ENCODE results near the gene ICE1.
"Not testable (repeated sequence)": the region's sequence is repeated elsewhere in the genome, so short reads cannot be mapped to it uniquely, and the experiment has no call there.

ICE1 gene

GRCh38 chr5:5508391-5508790 lies 85.9 kb downstream of the ICE1 start:
- DNase-seq: no peak
- no peak for TF ChIP-seq CTCF (IDR thresholded peaks at IDR 0.05; ENCODE audit: low read depth, low read length)

DNA sequence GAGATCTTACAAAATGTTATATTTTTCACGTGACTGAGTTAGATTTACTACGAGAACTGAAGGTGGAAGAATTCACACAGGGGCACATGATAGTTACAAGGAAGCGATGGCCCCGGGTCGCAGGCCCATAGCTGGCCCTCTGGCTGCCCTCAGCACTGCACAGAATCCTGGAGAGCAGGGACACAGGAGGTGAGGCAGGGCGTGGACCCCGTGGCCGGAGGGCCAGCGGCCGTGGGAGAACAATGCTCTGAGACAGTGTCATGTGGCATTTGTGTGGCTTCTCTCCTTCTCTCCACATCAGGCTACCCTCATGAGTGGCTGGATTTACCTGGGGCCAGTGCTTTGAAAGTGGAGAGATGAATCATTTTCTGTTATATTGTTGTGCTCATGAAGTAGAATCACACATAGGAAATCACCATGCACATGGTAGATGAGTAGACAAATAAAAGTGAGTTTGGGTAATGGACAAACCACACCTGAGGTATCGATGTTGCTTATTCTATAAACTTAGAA lies 89.5 kb downstream of the ICE1 start:
- DNase-seq: no peak
- no peak for TF ChIP-seq CTCF (IDR thresholded peaks at IDR 0.05; ENCODE audit: low read depth, low read length)
- Histone ChIP-seq H3K27me3 (ENCODE audit: insufficient read depth, low read depth, severe bottlenecking) (no peaks in the 10 kb centered on the region), H3K36me3 (no peaks in the 10 kb centered on the region), H3K4me3 (ENCODE audit: low read depth, low read length) (no peak overlapping the region), H3K9me3 (ENCODE audit: severe bottlenecking) (peaks cover 4% of the 10 kb centered on the region), H3K27ac (no peak overlapping the region)

More at GRCh38 chr5:5508391-5508790, 85.9 kb downstream of the ICE1 start:
- no peaks in the 10 kb centered on the region for H3K27me3 ChIP-seq (ENCODE audit: insufficient read depth, low read depth, severe bottlenecking)
- H3K4me3 ChIP-seq (ENCODE audit: low read depth, low read length): no peak overlapping the region
- no peak overlapping the region for H3K27ac ChIP-seq
- H3K36me3 ChIP-seq: no peaks in the 10 kb centered on the region
- no peaks in the 10 kb centered on the region for H3K9me3 ChIP-seq (ENCODE audit: severe bottlenecking)

DNA sequence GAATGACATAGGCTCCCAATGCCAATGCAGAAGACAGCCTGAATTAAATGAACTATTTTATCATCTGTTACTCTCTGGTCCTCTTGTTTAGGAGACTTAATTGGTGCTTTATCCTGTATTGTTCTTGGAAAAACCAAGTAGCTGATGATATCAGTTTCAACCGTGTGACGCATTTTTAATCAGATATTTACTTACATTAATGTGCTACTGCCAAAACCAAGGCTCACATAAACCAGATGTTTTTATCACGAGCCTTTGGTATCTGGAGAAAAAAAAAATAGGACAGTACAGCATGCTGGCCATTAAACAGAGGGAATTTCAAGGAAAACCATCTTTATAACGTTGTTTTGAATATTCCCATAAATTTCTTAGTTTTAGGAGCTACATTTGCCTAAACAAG lies 90.1 kb downstream of the ICE1 start:
- Histone ChIP-seq H3K27ac (no peak overlapping the region), H3K9me3 (ENCODE audit: severe bottlenecking) (peaks cover 4% of the 10 kb centered on the region), H3K27me3 (ENCODE audit: insufficient read depth, low read depth, severe bottlenecking) (no peaks in the 10 kb centered on the region), H3K36me3 (no peaks in the 10 kb centered on the region), H3K4me3 (ENCODE audit: low read depth, low read length) (no peak overlapping the region)
- no peak for DNase-seq
- no peak for TF ChIP-seq CTCF (IDR thresholded peaks at IDR 0.05; ENCODE audit: low read depth, low read length)

GRCh38 chr5:5520622-5521021 lies 98.1 kb downstream of the ICE1 start:
- H3K27me3 ChIP-seq (ENCODE audit: insufficient read depth, low read depth, severe bottlenecking); H3K27ac ChIP-seq; H3K9me3 ChIP-seq (ENCODE audit: severe bottlenecking); DNase-seq; H3K4me3 ChIP-seq (ENCODE audit: low read depth, low read length); H3K36me3 ChIP-seq: not testable (repeated sequence)

DNA sequence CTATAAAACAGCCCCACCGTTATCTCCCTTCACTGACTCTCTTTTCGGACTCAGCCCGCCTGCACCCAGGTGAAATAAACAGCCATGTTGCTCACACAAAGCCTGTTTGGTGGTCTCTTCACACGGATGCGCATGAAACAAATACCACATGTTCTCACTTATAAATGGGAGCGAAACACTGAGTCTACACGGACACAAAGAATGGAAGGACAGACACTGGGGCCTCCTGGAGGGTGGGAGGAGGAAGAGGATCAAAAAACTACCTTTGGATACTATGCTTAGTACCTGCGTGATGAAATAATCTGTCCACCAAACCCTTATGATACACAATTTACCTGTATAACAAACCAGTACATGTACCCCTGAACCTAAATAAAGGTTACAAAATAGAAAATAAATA lies 98.6 kb downstream of the ICE1 start:
- no peak overlapping the region for H3K27ac ChIP-seq
- H3K36me3 ChIP-seq: no peaks in the 10 kb centered on the region
- DNase-seq: no peak
- no peak for TF ChIP-seq CTCF (IDR thresholded peaks at IDR 0.05; ENCODE audit: low read depth, low read length)
- H3K4me3 ChIP-seq (ENCODE audit: low read depth, low read length): no peak overlapping the region
- no peaks in the 10 kb centered on the region for H3K27me3 ChIP-seq (ENCODE audit: insufficient read depth, low read depth, severe bottlenecking)
- peaks cover 2% of the 10 kb centered on the region for H3K9me3 ChIP-seq (ENCODE audit: severe bottlenecking)

- no peak for DNase-seq
- Histone ChIP-seq H3K4me3 (ENCODE audit: low read depth, low read length) (no peak overlapping the region), H3K9me3 (ENCODE audit: severe bottlenecking) (peaks cover 2% of the 10 kb centered on the region), H3K27ac (no peak overlapping the region), H3K36me3 (no peaks in the 10 kb centered on the region), H3K27me3 (ENCODE audit: insufficient read depth, low read depth, severe bottlenecking) (no peaks in the 10 kb centered on the region)
- TF ChIP-seq CTCF (IDR thresholded peaks at IDR 0.05; ENCODE audit: low read depth, low read length): no peak
Observed at GRCh38 chr5:5521478-5521877, 99.0 kb downstream of the ICE1 start.

Measured in WERI-Rb-1 (cell line).